C4-2B (cell line): ENCODE results near the gene MAPKAPK3.

ENCODE experiments used
- H3K27ac ChIP-seq: fragments of 450-650 bp; 2 replicates; pipeline ENCODE4 v1.5.1; 2017
- ZFX ChIP-seq: fragments of 450-650 bp; IDR thresholded peaks from 2 replicates; pipeline ENCODE4 v1.6.1; 2017
- TF ChIP-seq, protein P1 (sequence below): fragments of 450-650 bp; conservative IDR thresholded peaks from 2 replicates; pipeline ENCODE4 v1.5.1; 2017; ENCODE audit warnings: mild to moderate bottlenecking

Gene MAPKAPK3

GRCh38 chr3:50606596-50606995 is 10.4 kb upstream of the MAPKAPK3 start:
- TF ChIP-seq, protein P1, sequence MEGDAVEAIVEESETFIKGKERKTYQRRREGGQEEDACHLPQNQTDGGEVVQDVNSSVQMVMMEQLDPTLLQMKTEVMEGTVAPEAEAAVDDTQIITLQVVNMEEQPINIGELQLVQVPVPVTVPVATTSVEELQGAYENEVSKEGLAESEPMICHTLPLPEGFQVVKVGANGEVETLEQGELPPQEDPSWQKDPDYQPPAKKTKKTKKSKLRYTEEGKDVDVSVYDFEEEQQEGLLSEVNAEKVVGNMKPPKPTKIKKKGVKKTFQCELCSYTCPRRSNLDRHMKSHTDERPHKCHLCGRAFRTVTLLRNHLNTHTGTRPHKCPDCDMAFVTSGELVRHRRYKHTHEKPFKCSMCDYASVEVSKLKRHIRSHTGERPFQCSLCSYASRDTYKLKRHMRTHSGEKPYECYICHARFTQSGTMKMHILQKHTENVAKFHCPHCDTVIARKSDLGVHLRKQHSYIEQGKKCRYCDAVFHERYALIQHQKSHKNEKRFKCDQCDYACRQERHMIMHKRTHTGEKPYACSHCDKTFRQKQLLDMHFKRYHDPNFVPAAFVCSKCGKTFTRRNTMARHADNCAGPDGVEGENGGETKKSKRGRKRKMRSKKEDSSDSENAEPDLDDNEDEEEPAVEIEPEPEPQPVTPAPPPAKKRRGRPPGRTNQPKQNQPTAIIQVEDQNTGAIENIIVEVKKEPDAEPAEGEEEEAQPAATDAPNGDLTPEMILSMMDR: no peak
- no peak for TF ChIP-seq ZFX
- no peak overlapping the region for H3K27ac ChIP-seq

DNA sequence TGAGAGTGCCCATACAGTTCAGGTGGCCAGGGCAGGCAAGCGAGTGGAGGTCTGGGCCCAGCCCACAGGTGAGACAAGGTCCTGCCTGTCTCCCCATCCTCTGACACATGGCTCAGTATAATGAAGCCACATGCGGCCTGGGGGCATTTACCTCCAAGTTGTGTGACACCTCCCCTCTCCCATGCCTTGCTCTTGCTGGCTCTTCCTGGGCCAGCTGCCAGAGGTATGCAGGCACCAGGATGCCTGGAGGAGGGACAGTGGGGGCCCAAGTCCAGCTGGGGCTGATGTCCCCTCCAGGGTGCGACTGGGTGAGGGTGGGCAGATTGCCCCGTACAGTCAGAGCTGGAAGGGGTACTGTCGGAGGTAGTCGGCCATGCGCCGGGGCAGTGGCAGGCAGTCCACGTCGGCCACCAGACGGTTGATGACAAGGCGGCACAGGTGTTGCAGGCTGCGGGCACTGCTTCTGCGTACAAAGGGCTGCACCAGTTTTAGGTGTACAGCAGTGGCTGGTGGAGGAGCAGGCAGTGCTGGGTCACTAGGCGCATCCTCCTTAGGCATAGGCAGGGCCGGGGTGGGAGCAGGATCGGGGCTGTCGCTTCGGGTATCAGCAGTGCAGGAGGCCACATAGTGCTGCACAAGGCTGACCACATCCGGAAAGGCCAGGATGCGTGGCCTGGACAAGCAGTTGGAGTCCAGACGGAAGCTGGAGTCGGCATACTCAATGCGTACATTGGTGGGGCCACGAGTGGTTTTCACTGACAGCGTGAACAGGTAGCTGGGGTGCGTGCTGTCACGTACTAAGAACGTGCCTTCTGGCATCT is 9.5 kb upstream of the MAPKAPK3 start:
- TF ChIP-seq ZFX: no peak
- TF ChIP-seq, protein P1: no peak
- H3K27ac ChIP-seq: no peak overlapping the region

DNA sequence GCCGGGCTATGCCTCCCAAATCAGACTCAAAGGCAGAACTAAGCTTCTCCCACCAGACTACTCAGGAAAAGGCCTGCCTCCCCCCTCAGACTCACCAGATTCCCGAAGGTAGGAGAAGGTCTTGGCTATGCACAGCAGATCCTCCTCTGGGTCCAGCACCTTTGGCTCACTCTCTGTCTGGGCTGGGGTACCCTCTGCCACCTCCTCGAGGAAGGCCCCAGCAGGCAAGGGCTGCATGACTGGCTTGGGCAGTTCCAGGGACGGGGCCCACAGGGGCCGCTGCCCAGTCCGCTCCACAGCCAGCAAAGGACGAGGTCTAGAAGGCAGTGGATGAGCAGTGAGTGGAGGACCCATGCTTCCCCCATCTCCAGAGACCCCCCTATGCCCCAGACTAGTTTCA is 8.7 kb upstream of the MAPKAPK3 start:
- no peak overlapping the region for H3K27ac ChIP-seq
- TF ChIP-seq, protein P1: no peak
- no peak for TF ChIP-seq ZFX

GRCh38 chr3:50609071-50609762 is 7.7 kb upstream of the MAPKAPK3 start:
- no peak overlapping the region for H3K27ac ChIP-seq

DNA sequence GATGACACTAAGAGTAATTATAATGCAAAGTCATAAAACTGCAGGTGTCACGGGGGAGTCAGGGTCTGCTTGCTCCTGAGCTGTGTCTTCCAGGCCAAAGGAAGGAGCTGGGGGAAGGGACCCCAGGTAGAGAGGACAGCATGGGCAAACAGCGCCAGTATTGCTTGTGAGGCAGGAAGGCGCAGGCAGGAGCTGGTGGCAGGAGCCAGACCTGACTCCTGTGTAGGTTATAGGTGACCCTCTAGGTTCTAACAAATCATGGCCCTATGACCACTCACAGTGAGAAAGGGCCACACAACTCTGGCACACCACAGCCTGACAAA is 7.2 kb upstream of the MAPKAPK3 start:
- no peak overlapping the region for H3K27ac ChIP-seq
- TF ChIP-seq ZFX: no peak
- TF ChIP-seq, protein P1: no peak

More at GRCh38 chr3:50609071-50609762, 7.7 kb upstream of the MAPKAPK3 start:
- no peak for TF ChIP-seq ZFX
- TF ChIP-seq, protein P1: no peak

- H3K27ac ChIP-seq: no peak overlapping the region
- TF ChIP-seq ZFX: no peak
- TF ChIP-seq, protein P1: no peak
These were observed 6.6 kb upstream of the MAPKAPK3 start for GRCh38 chr3:50610181-50610971.

DNA sequence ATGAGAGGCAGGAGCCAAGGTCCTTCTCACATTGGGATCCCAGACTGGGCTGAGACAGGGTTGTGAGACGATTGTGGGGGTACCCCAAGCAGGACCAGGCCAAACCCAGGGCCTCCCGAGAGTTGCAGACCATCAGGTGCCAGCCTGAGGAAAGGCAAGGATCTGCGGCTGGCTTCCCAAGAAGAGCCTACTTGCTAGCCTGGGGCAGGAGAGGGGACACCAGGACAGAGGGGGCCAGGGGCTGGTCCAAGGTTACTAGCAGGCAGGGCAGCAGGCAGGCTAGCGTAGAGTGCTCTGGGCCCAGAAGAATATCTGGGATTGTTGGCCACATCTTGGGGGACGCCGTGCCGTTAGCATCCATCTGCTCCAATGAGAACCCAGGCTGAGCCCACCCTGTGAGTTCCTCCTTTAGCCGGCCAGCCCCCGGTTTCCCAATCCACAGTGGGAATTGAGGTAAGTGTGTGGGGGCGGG is 5.9 kb upstream of the MAPKAPK3 start:
- TF ChIP-seq, protein P1: no peak
- no peak for TF ChIP-seq ZFX
- peak overlapping the region; percentile 70 for H3K27ac ChIP-seq
